Nephron (organoid): ENCODE measurements around the gene ABCG1.

Experiments used
- H3K27ac Mint-ChIP-seq, 3 experiments: 2 replicates each; pipeline ENCODE4 v1.8.0; 2020; ENCODE audit warnings: mixed read lengths in 3 of 3, mild to moderate bottlenecking in 2 of 3, moderate library complexity in 1 of 3
- H3K27me3 Mint-ChIP-seq: 2 replicates; pipeline ENCODE4 v1.8.0; 2021; ENCODE audit warnings: low read depth, mild to moderate bottlenecking, moderate library complexity, mixed read lengths
- H3K36me3 Mint-ChIP-seq: 2 replicates; pipeline ENCODE4 v1.8.0; 2020; ENCODE audit warnings: low read depth, mixed read lengths
- H3K4me1 Mint-ChIP-seq: 2 replicates; pipeline ENCODE4 v1.8.0; 2020; ENCODE audit warnings: mixed read lengths
- H3K4me3 Mint-ChIP-seq, 3 experiments: 2 replicates each; pipeline ENCODE4 v1.8.0; 2020; ENCODE audit warnings: mild to moderate bottlenecking in 3 of 3, mixed read lengths in 3 of 3, moderate library complexity in 2 of 3
- H3K9me3 Mint-ChIP-seq: 2 replicates; pipeline ENCODE4 v1.8.0; 2020; ENCODE audit warnings: mixed read lengths
- TF ChIP-seq, protein P1 (sequence below), 3 experiments: fragments of 200-600 bp; sonication (generic); IDR thresholded peaks; one replicate each; pipeline ENCODE4 v1.5.0; 2021; ENCODE audit warnings: antibody characterized with exemption in 3 of 3; ENCODE audit not compliant: unreplicated experiment in 3 of 3

ABCG1 gene

DNA sequence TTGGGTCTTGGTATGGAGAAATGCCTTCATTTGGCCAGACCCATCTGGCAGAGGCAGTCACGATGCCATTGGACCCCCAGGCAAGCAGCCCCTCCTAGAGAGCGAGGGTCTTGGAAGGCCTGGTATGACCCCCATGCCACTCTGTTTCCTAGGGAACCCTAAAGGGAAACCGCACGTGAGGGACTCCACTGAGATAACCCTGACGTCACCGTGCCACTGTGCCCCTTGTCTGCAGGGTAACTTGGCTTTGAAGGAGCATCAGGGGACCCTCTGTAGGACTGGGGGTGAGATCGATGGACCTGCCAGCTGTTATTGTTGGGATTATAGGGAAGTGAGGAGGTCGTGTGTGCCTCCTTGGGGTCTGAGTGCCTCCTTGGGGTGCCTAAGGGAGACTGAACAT is 34.5 kb downstream of the ABCG1 start:
- Mint-ChIP-seq H3K4me3 (no peak overlapping the region), H3K27ac (no peak overlapping the region), H3K27me3 (peaks cover 23% of the 10 kb centered on the region), H3K9me3 (no peaks in the 10 kb centered on the region), H3K36me3 (no peaks in the 10 kb centered on the region), H3K4me1 (peaks cover 50% of the 10 kb centered on the region)
- TF ChIP-seq, protein P1, sequence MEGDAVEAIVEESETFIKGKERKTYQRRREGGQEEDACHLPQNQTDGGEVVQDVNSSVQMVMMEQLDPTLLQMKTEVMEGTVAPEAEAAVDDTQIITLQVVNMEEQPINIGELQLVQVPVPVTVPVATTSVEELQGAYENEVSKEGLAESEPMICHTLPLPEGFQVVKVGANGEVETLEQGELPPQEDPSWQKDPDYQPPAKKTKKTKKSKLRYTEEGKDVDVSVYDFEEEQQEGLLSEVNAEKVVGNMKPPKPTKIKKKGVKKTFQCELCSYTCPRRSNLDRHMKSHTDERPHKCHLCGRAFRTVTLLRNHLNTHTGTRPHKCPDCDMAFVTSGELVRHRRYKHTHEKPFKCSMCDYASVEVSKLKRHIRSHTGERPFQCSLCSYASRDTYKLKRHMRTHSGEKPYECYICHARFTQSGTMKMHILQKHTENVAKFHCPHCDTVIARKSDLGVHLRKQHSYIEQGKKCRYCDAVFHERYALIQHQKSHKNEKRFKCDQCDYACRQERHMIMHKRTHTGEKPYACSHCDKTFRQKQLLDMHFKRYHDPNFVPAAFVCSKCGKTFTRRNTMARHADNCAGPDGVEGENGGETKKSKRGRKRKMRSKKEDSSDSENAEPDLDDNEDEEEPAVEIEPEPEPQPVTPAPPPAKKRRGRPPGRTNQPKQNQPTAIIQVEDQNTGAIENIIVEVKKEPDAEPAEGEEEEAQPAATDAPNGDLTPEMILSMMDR (IDR thresholded peaks at IDR 0.05; ENCODE audit: unreplicated experiment in 3 of 3), result no peak

DNA sequence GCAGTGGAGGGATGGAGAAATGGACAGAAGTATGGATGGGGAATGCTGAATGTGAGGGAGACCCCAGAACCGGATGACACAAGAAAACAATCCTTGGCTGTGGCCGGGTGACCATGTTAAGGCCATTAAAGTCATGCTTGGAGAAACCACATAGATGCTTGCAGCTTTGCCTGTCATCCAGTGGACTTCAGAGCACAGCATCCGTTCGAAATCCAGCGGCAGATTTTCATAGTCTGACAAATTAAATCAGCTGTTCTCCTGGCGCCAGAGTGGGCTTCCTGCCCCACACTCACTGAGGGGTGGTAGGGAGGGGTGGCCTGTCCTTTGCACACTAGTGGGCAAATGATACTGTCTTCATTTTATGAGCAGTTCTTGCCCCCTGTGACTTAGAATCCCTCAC is 35.1 kb downstream of the ABCG1 start:
- H3K4me3 Mint-ChIP-seq, result no peak overlapping the region
- no peaks in the 10 kb centered on the region for H3K36me3 Mint-ChIP-seq
- TF ChIP-seq, protein P1 (IDR thresholded peaks at IDR 0.05; ENCODE audit: unreplicated experiment in 3 of 3), result no peak
- peaks cover 26% of the 10 kb centered on the region for H3K27me3 Mint-ChIP-seq
- no peaks in the 10 kb centered on the region for H3K9me3 Mint-ChIP-seq
- H3K4me1 Mint-ChIP-seq, result peaks cover 50% of the 10 kb centered on the region
- H3K27ac Mint-ChIP-seq, result peak overlapping the region in 1 of 3 experiments; percentile 3

DNA sequence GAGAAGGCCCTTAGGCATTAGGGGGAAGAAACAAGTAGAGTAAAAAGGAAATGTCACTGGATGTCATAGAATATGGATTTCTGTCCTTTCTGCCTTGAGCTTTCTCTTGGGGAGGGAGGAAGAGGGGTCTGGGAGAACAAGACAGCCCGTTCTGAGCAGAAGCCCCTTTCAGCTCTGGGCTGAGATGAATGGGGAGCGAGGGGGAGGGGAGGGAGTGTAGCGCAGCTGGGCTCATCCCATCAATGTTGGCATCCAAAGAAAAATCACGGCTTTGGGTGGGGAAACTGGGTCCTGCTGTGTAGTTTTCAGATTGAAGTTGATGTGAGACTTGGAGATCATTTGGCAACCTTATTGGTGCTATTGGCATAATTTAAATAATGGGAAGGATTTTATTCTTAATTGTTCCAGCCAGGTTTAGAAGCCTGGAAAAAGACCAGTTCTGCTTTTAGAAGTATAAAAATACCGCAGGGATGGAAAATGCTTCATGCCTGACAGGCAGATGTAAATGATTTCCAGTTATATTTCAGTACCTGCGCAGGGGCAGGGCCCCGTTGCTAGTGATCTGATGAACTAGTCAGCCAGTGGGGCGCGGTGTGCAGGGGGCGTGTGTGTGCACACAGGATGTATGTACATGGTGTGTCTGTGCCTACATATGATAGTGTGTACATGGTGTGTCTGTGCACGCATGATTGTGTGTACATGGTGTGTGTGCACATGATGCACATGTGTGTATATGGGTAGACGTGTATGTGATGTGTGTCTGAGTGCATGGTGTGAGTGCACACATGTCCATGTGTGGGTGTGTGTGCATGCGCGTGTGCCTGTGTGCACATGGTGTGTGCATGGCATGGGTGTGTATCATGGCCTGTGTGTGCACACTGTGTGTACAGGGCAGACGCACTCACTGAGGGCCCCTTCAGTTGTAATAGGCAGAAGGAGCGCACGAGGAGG is 36.0 kb downstream of the ABCG1 start:
- no peaks in the 10 kb centered on the region for H3K36me3 Mint-ChIP-seq
- peak overlapping the region in 1 of 3 experiments; percentile 3 for H3K27ac Mint-ChIP-seq
- H3K4me1 Mint-ChIP-seq, result peaks cover 50% of the 10 kb centered on the region
- no peak overlapping the region for H3K4me3 Mint-ChIP-seq
- TF ChIP-seq, protein P1 (IDR thresholded peaks at IDR 0.05; ENCODE audit: unreplicated experiment in 3 of 3), result no peak
- H3K9me3 Mint-ChIP-seq, result no peaks in the 10 kb centered on the region
- H3K27me3 Mint-ChIP-seq, result peaks cover 23% of the 10 kb centered on the region

DNA sequence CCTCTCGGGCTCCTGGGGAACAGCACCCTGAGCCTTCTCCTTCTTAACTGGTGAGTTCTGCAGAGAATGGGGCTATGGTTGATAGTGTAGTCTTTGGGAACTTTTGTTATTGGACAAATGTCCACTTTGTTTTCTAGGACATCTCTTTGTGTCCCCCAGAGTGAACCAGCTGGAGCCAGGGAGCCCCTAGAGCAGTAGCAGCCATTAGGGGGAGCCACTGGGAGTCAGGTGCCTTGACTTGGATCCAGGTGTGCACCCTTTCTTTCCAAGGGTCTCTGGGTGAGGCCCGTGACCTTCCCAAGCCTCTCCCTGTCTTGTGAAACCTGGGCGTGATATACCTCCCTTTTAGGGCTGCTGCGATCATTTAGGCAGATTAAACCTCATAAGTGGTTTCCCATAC is 36.9 kb downstream of the ABCG1 start:
- H3K4me1 Mint-ChIP-seq, result peaks cover 47% of the 10 kb centered on the region
- H3K9me3 Mint-ChIP-seq, result no peaks in the 10 kb centered on the region
- no peak overlapping the region for H3K27ac Mint-ChIP-seq
- no peak overlapping the region for H3K4me3 Mint-ChIP-seq
- peaks cover 22% of the 10 kb centered on the region for H3K27me3 Mint-ChIP-seq
- TF ChIP-seq, protein P1 (IDR thresholded peaks at IDR 0.05; ENCODE audit: unreplicated experiment in 3 of 3), result no peak
- H3K36me3 Mint-ChIP-seq, result no peaks in the 10 kb centered on the region

DNA sequence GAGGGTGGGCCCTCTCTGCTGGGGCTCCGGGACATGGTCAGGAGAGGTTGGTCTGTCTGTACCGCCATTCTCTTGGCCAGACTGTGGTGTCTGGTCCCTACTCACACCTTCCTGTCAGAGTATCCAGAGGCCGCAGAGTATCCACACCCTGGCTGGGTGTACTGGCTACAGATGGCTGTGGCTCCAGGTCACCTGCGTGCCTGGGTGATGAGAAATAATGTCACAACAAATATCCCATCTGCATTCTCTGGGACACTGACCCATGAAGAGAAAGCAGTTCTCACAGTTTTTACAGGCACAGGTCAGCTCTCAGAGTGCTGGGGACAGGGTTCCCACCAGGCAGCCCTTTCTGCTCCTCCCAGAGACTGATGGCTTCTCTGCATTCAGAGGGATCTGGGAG is 37.4 kb downstream of the ABCG1 start:
- H3K36me3 Mint-ChIP-seq, result no peaks in the 10 kb centered on the region
- no peak overlapping the region for H3K27ac Mint-ChIP-seq
- peaks cover 23% of the 10 kb centered on the region for H3K27me3 Mint-ChIP-seq
- peaks cover 44% of the 10 kb centered on the region for H3K4me1 Mint-ChIP-seq
- no peaks in the 10 kb centered on the region for H3K9me3 Mint-ChIP-seq
- TF ChIP-seq, protein P1 (IDR thresholded peaks at IDR 0.05; ENCODE audit: unreplicated experiment in 3 of 3), result no peak
- no peak overlapping the region for H3K4me3 Mint-ChIP-seq
